GM19324 (cell line): ENCODE results near the gene C22orf23.

Experiments used
- ATAC-seq: cut with Tn5 transposase; IDR thresholded peaks from one replicate; pipeline ENCODE4 v1.9.1; 2021; ENCODE audit warnings: mild to moderate bottlenecking, moderate library complexity; ENCODE audit not compliant: unreplicated experiment, low FRiP score

Gene C22orf23

GRCh38 chr22:37906364-37907008 is 46.9 kb downstream of the C22orf23 start:
- ATAC-seq = peak; percentile 37

- ATAC-seq = peak; percentile 85
Observed at GRCh38 chr22:37905534-37906363, 47.7 kb downstream of the C22orf23 start, which contains the start of gene MICALL1. Gene MICALL1, plus strand, starts transcription at chr22:37906297. Its CDS starts 126 bp downstream, at chr22:37906423.

- ATAC-seq = no peak
Observed at GRCh38 chr22:37904572-37905533, 48.5 kb downstream of the C22orf23 start.

GRCh38 chr22:37898441-37899181 is 54.8 kb downstream of the C22orf23 start:
- no peak for ATAC-seq

- no peak for ATAC-seq
Observed at GRCh38 chr22:37897807-37898206, 55.6 kb downstream of the C22orf23 start.

GRCh38 chr22:37896939-37897338 is 56.5 kb downstream of the C22orf23 start:
- ATAC-seq = no peak

- no peak for ATAC-seq
Observed at GRCh38 chr22:37896181-37896592, 57.2 kb downstream of the C22orf23 start.

GRCh38 chr22:37894939-37895670 is 58.3 kb downstream of the C22orf23 start:
- ATAC-seq = no peak

GRCh38 chr22:37893583-37893983 is 59.8 kb downstream of the C22orf23 start:
- no peak for ATAC-seq
